CD4-positive, alpha-beta T cell (primary cell): ENCODE data around the gene DNM1. TPM values are rescaled to one million over a fixed set of nuclear protein-coding genes. Genes with fewer than 3 reads are reported as not detected.

ENCODE experiments used
- ATAC-seq: fragments of 200-7000 bp; cut with Tn5 transposase; one replicate; pipeline ENCODE4 v1.10.0; 2022; ENCODE audit warnings: mild to moderate bottlenecking; ENCODE audit not compliant: poor library complexity
- CTCF ChIA-PET: fragments of 350-600 bp; sonication (Branson Sonifier 250); formaldehyde crosslinking; loops from one replicate; lab custom pipeline; 2021; ENCODE audit warnings: antibody characterized with exemption, inconsistent platforms; lab: Charles Lee
- POLR2A ChIA-PET: fragments of 350-600 bp; sonication (Branson Sonifier 250); formaldehyde crosslinking; loops from one replicate; lab custom pipeline; 2021; ENCODE audit warnings: antibody characterized with exemption, inconsistent platforms; lab: Charles Lee
- DNase-seq, 14 experiments: peaks; one replicate each; pipeline ENCODE4 v3.0.0-alpha.2; 2013 to 2020; ENCODE audit warnings: mixed read lengths in 2 of 14
- H3K27ac ChIP-seq, 2 donors: one replicate each; pipeline versions ENCODE4 v1.5.1 to v1.7.0; 2013; ENCODE audit warnings: low read length in 2 of 2, low read depth in 1 of 2, mild to moderate bottlenecking in 1 of 2
- H3K27me3 ChIP-seq, 2 experiments: 1 replicate in 1 of 2; 2 replicates in 1 of 2; pipeline versions ENCODE4 v1.6.1 to v1.7.0; 2013; ENCODE audit warnings: low read length in 2 of 2, control low read depth in 1 of 2, mild to moderate bottlenecking in 1 of 2, moderate library complexity in 1 of 2; ENCODE audit not compliant: insufficient read depth in 2 of 2, control insufficient read depth in 1 of 2
- H3K36me3 ChIP-seq: one replicate; pipeline ENCODE4 v1.6.1; 2013; ENCODE audit warnings: low read length, control low read depth; ENCODE audit not compliant: insufficient read depth
- H3K4me1 ChIP-seq: one replicate; pipeline ENCODE4 v1.6.1; 2013; ENCODE audit warnings: low read length, control low read depth; ENCODE audit not compliant: insufficient read depth
- H3K4me3 ChIP-seq: one replicate; pipeline ENCODE4 v1.5.1; 2013; ENCODE audit warnings: mild to moderate bottlenecking, low read length, moderate library complexity
- H3K9me3 ChIP-seq, 2 experiments: 1 replicate in 1 of 2; 2 replicates in 1 of 2; pipeline versions ENCODE4 v1.6.1 to v1.7.0; 2013; ENCODE audit warnings: low read length in 2 of 2, mild to moderate bottlenecking in 2 of 2, control low read depth in 1 of 2, moderate library complexity in 1 of 2; ENCODE audit not compliant: control insufficient read depth in 1 of 2, insufficient read depth in 1 of 2
- H3K27ac Mint-ChIP-seq: one replicate; pipeline ENCODE4 v1.8.0; 2020; ENCODE audit warnings: mixed read lengths
- H3K27me3 Mint-ChIP-seq: one replicate; pipeline ENCODE4 v1.8.0; 2021; ENCODE audit warnings: mixed read lengths
- H3K36me3 Mint-ChIP-seq: one replicate; pipeline ENCODE4 v1.8.0; 2021; ENCODE audit warnings: low read depth, mixed read lengths
- H3K4me1 Mint-ChIP-seq: one replicate; pipeline ENCODE4 v1.8.0; 2021; ENCODE audit warnings: low read depth, mixed read lengths
- H3K4me3 Mint-ChIP-seq: one replicate; pipeline ENCODE4 v1.8.0; 2020; ENCODE audit warnings: mild to moderate bottlenecking, mixed read lengths
- H3K9me3 Mint-ChIP-seq: one replicate; pipeline ENCODE4 v1.8.0; 2020; ENCODE audit warnings: mixed read lengths
- CTCF ChIP-seq: fragments of 200-600 bp; IDR thresholded peaks from one replicate; pipeline ENCODE4 v1.8.0; 2022; ENCODE audit warnings: antibody characterized with exemption, mild to moderate bottlenecking
- intact Hi-C, 2 experiments: fragments of 100-400 bp; cut with DNase I in 1 of 2; cut with micrococcal nuclease in 1 of 2; formaldehyde crosslinking; loops; one replicate each; pipeline versions ENCODE4 v1.15.1 to v1.9.0; 2023 to 2025; cut with DNase I, micrococcal nuclease
- total RNA-seq, 174 experiments: library from RNA in 2 of 174; stranded (reverse) in 2 of 174; gene quantifications; one replicate each; pipeline ENCODE4 v1.2.3 and lab custom pipeline; 2021 to 2026

The DNM1 gene
- total RNA-seq, 2 experiments from 2014 or later = 1.8 to 2.5 TPM

- Histone ChIP-seq H3K4me1 (peaks cover 20% of the 10 kb centered on the region), H3K4me3 (no peak overlapping the region), H3K36me3 (peaks cover 12% of the 10 kb centered on the region), H3K27me3 (no peaks in the 10 kb centered on the region), H3K27ac (no peak overlapping the region), H3K9me3 (no peaks in the 10 kb centered on the region)
- H3K4me3 Mint-ChIP-seq = peak overlapping the region; percentile 20
- TF ChIP-seq CTCF = no peak
- ChIA-PET CTCF (no interaction called here), POLR2A (no interaction called here)
- ATAC-seq (no peak), DNase-seq (no peak)
- H3K27ac Mint-ChIP-seq = peak overlapping the region; percentile 20
- H3K4me1 Mint-ChIP-seq = peaks cover 22% of the 10 kb centered on the region
- intact Hi-C loops = loop anchor here in 1 of 2 experiments (10.0 kb wide), 1 partner anchor 58 kb away; the partner anchor contains the start of gene CIZ1
- peaks cover 5% of the 10 kb centered on the region for H3K27me3 Mint-ChIP-seq
- peaks cover 3% of the 10 kb centered on the region for H3K36me3 Mint-ChIP-seq
- no peaks in the 10 kb centered on the region for H3K9me3 Mint-ChIP-seq
These were observed 49.3 kb downstream of the DNM1 start for GRCh38 chr9:128252317-128253139.

GRCh38 chr9:128253140-128253990 is 50.2 kb downstream of the DNM1 start:
- CTCF ChIA-PET = no interaction called here
- ATAC-seq = no peak
- intact Hi-C loops = loop anchor here in 1 of 2 experiments (10.0 kb wide), 1 partner anchor 59 kb away; the partner anchor contains the start of gene CIZ1

More at GRCh38 chr9:128253140-128253990, 50.2 kb downstream of the DNM1 start:
- Histone ChIP-seq H3K9me3 (no peaks in the 10 kb centered on the region), H3K4me3 (no peak overlapping the region), H3K4me1 (peaks cover 20% of the 10 kb centered on the region), H3K27me3 (no peaks in the 10 kb centered on the region), H3K36me3 (peaks cover 20% of the 10 kb centered on the region), H3K27ac (no peak overlapping the region)
- peaks cover 22% of the 10 kb centered on the region for H3K4me1 Mint-ChIP-seq
- H3K4me3 Mint-ChIP-seq = peak overlapping the region; percentile 20
- H3K27ac Mint-ChIP-seq = peak overlapping the region; percentile 20
- POLR2A ChIA-PET = no interaction called here
- peaks cover 5% of the 10 kb centered on the region for H3K27me3 Mint-ChIP-seq
- H3K36me3 Mint-ChIP-seq = peaks cover 12% of the 10 kb centered on the region
- peak in 1 of 14 experiments; percentile 33 for DNase-seq
- no peak for TF ChIP-seq CTCF
- no peaks in the 10 kb centered on the region for H3K9me3 Mint-ChIP-seq
